Measurements from ENCODE around the gene ADGRA1. TPM values are rescaled to one million over a fixed set of nuclear protein-coding genes. Genes with fewer than 3 reads are reported as not detected.
A peak's percentile ranks its signal among the peaks of the same experiment; 100 is the strongest.

The ADGRA1 gene
- total and polyA plus RNA-seq, 7 donors: 0.05 to 0.84 (median 0.08) TPM; not detected in 2

GRCh38 chr10:133140417-133141143, 52.9 kb downstream of the ADGRA1 start:
- 44 to 50% (median 46%) methylated on average over 22 to 26 of the region's 26 CpGs for WGBS, 3 donors
- ATAC-seq: no peak
- intact Hi-C loops (cut with DNase I): no loop called here
- Histone ChIP-seq H3K4me1 (no peaks in the 10 kb centered on the region), H3K9me3 (no peaks in the 10 kb centered on the region), H3K36me3 (ENCODE audit: insufficient read depth in 1 of 2, low read depth in 1 of 2) (no peaks in the 10 kb centered on the region), H3K4me3 (no peak overlapping the region), H3K27ac (no peak overlapping the region), H3K27me3 (ENCODE audit: insufficient read depth in 3 of 3, low read length in 2 of 3) (peaks cover 0 to 15% (median 6%) of the 10 kb centered on the region in 3 donors)
- DNase-seq: peak in 1 of 2 donors; percentile 33
- TF ChIP-seq CTCF (IDR thresholded peaks at IDR 0.05): no peak

GRCh38 chr10:133141144-133141957, 53.6 kb downstream of the ADGRA1 start:
- peaks cover 0 to 15% (median 6%) of the 10 kb centered on the region in 3 donors for H3K27me3 ChIP-seq (ENCODE audit: insufficient read depth in 3 of 3, low read length in 2 of 3)
- H3K4me1 ChIP-seq: no peaks in the 10 kb centered on the region
- ATAC-seq (no peak), DNase-seq (peak in 1 of 2 donors; percentile 42)
- TF ChIP-seq CTCF (IDR thresholded peaks at IDR 0.05): no peak
- no peaks in the 10 kb centered on the region for H3K9me3 ChIP-seq
- H3K36me3 ChIP-seq (ENCODE audit: insufficient read depth in 1 of 2, low read depth in 1 of 2): no peaks in the 10 kb centered on the region
- H3K27ac ChIP-seq: no peak overlapping the region
- intact Hi-C loops (cut with DNase I): no loop called here
- H3K4me3 ChIP-seq: no peak overlapping the region
- WGBS, 3 donors: 66 to 73% (median 71%) methylated on average over 27 to 28 of the region's 28 CpGs

GRCh38 chr10:133141958-133142340, 54.2 kb downstream of the ADGRA1 start:
- Histone ChIP-seq H3K27ac (no peak overlapping the region), H3K9me3 (no peaks in the 10 kb centered on the region), H3K27me3 (ENCODE audit: insufficient read depth in 3 of 3, low read length in 2 of 3) (peaks cover 0 to 15% (median 6%) of the 10 kb centered on the region in 3 donors), H3K4me3 (no peak overlapping the region), H3K4me1 (no peaks in the 10 kb centered on the region), H3K36me3 (ENCODE audit: insufficient read depth in 1 of 2, low read depth in 1 of 2) (no peaks in the 10 kb centered on the region)
- 88 to 91% (median 88%) methylated on average over 27 of the region's 27 CpGs for WGBS, 3 donors
- no peak for TF ChIP-seq CTCF (IDR thresholded peaks at IDR 0.05)
- intact Hi-C loops (cut with DNase I): no loop called here
- no peak for ATAC-seq
- no peak for DNase-seq

GRCh38 chr10:133142523-133143199, 54.9 kb downstream of the ADGRA1 start:
- Histone ChIP-seq H3K27ac (no peak overlapping the region), H3K4me3 (no peak overlapping the region), H3K4me1 (no peaks in the 10 kb centered on the region), H3K9me3 (no peaks in the 10 kb centered on the region), H3K27me3 (ENCODE audit: insufficient read depth in 3 of 3, low read length in 2 of 3) (peaks cover 0 to 21% (median 6%) of the 10 kb centered on the region in 3 donors), H3K36me3 (ENCODE audit: insufficient read depth in 1 of 2, low read depth in 1 of 2) (no peaks in the 10 kb centered on the region)
- no peak for ATAC-seq
- intact Hi-C loops (cut with DNase I): no loop called here
- peak in 1 of 2 donors; percentile 18 for DNase-seq
- no peak for TF ChIP-seq CTCF (IDR thresholded peaks at IDR 0.05)
- 86 to 89% (median 88%) methylated on average over 24 of the region's 24 CpGs for whole genome bisulfite sequencing, 3 donors

Measured in psoas muscle (tissue), 8 donors.